Astrocyte of the cerebellum (primary cell): Measurements from ENCODE around the gene CCL13.

Source experiments
- DNase-seq: peaks from one replicate; pipeline ENCODE4 v3.0.0-alpha.2; 2011; ENCODE audit warnings: low read depth
- H3K4me3 ChIP-seq: 2 replicates; pipeline ENCODE4 v1.5.1; 2011; ENCODE audit warnings: mild to moderate bottlenecking, low read depth, low read length, moderate library complexity
- in situ Hi-C: cut with HindIII; loops from 2 replicates; pipeline ENCODE4 v1.10.0; 2017; ENCODE audit warnings: low sequenced_read_pairs
- TF ChIP-seq, protein P1 (sequence below): IDR thresholded peaks from 2 replicates; pipeline ENCODE4 v1.5.1; 2012; ENCODE audit warnings: low read length, low read depth, moderate library complexity, mild to moderate bottlenecking; ENCODE audit errors: missing control alignments

The CCL13 gene

DNA sequence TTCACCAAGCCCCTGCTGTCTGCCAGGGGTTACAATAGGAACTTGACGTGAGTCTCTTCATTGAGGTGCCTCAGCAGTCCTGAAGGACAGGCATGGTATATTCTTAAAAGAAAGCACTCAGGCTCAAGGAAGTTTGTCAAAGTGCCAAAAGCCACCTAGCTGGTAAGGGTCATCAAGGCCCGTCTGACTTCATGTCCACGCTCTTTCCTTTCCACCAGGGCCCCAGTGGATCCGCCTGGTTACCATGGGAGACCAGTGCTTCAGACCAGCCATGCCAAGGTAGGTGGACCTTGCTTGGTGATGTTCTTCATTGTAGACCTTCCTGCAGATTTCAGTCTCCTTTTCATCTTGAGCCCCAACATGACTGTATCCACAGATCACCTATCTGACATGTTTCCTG is 34.4 kb downstream of the CCL13 start:
- in situ Hi-C loops = no loop called here
- no peak overlapping the region for H3K4me3 ChIP-seq
- DNase-seq = no peak
- TF ChIP-seq, protein P1, sequence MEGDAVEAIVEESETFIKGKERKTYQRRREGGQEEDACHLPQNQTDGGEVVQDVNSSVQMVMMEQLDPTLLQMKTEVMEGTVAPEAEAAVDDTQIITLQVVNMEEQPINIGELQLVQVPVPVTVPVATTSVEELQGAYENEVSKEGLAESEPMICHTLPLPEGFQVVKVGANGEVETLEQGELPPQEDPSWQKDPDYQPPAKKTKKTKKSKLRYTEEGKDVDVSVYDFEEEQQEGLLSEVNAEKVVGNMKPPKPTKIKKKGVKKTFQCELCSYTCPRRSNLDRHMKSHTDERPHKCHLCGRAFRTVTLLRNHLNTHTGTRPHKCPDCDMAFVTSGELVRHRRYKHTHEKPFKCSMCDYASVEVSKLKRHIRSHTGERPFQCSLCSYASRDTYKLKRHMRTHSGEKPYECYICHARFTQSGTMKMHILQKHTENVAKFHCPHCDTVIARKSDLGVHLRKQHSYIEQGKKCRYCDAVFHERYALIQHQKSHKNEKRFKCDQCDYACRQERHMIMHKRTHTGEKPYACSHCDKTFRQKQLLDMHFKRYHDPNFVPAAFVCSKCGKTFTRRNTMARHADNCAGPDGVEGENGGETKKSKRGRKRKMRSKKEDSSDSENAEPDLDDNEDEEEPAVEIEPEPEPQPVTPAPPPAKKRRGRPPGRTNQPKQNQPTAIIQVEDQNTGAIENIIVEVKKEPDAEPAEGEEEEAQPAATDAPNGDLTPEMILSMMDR = no peak

DNA sequence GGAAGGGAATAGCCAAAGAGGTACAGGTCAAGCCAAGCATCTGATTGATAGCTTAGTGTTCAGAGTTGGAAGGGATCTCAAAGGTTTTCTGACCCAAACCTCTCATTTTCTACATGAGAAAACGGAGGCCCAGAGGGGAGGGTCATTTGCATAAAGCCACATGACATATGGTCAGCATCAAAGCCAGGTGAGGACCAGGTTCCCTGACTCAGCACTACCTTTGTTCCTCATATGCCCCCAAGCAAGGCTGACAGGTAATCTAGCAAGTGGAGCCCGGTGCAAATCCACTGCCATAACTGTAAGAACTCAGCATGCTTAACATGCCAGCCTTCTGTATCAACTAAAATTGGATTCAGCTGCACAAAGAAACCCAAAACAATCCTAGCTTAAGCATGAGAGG is 35.0 kb downstream of the CCL13 start:
- H3K4me3 ChIP-seq = no peak overlapping the region
- no peak for DNase-seq
- TF ChIP-seq, protein P1 = no peak
- in situ Hi-C loops = no loop called here

DNA sequence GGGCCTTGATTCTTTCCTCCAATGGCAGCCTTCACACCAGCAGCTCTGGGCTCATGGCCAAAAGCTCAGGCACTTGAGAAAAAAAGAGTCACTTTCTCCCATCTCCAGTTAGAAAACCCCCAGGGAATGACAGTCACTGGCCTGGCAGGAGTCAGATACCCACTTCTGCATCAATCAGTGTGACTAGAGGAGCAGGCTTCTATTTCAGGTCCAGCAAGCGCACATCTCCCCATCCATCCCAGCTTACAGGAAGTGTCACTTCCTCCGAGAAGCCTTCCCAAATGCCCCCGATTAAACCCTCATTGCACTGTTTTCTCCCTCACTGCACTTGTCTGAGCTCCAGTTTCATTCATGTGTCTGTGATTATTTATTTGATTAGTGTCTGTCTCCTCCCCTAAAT is 37.1 kb downstream of the CCL13 start:
- in situ Hi-C loops = no loop called here
- TF ChIP-seq, protein P1 = no peak
- no peak for DNase-seq
- H3K4me3 ChIP-seq = no peak overlapping the region

DNA sequence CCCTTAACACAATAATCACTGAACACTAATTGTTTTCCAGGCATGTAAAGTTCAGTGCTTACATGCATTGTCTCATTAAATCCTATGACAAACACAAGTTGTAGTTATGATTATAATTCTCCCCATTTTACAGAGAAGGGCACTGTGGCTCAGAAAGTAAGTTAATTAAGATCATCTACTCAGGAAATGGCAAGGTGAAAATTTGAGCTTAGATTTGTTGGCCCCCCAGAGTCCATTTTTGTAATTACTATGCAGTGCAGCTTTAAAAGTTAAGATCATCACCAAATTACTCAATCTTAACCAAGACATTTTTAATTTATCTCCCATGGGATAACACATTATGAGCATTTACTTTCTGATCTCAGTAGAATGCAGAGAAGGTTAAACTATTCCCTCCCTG is 41.0 kb downstream of the CCL13 start:
- in situ Hi-C loops = no loop called here
- DNase-seq = no peak
- H3K4me3 ChIP-seq = no peak overlapping the region
- TF ChIP-seq, protein P1 = no peak

DNA sequence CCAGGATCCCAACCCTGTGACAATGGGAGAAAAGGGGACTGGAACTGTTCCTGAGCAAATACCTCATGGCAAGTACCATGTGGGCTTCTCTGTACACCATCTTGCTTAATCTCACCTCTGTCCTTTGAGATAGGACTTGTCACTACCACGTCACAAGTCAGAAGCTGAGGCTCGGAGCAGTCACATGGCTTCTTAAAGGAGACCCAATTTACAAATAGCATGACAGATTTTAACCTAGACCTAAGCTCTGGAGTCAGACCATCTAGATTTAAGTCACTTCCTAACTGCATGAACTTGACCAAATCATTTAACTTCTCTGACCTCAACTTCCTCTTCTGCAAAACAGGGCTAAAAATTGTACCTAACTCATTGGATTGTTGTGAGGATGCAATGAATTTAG is 42.7 kb downstream of the CCL13 start:
- no peak for DNase-seq
- H3K4me3 ChIP-seq = no peak overlapping the region
- TF ChIP-seq, protein P1 = no peak
- in situ Hi-C loops = no loop called here

DNA sequence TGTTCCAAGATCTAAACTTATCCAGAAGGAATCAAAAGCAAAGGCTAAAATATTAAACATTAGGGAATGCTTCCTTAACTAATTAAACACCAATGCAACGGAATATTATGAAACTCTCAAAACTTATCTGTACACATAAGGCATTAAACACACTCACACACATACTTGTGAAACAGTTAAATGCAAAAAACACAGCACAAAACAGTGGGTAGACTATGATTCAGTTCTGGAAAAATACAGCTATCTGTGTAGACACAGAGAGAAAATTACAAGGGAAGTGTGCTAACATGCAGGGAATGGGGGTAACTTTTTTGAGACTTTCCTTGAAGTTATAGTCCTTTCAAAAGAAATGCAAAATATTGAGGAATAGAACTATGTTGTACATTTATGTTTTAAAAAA is 43.4 kb downstream of the CCL13 start:
- TF ChIP-seq, protein P1 = no peak
- in situ Hi-C loops = loop anchor here (10.0 kb wide), 1 partner anchor 75 kb away; no protein-coding TSS in a partner anchor
- H3K4me3 ChIP-seq = no peak overlapping the region
- DNase-seq = no peak
